Gastroesophageal sphincter (tissue), 3 donors: Measurements from ENCODE around the gene NRXN3.

Experiments used
- EP300 ChIP-seq: sonication (generic); formaldehyde crosslinking; IDR thresholded peaks from one replicate; pipeline ENCODE4 v1.6.1; 2017; ENCODE audit warnings: antibody characterized with exemption, mild to moderate bottlenecking
- POLR2A ChIP-seq, 2 donors: fragments of 450-650 bp; IDR thresholded peaks; one replicate each; pipeline ENCODE4 v1.6.1; 2017; ENCODE audit warnings: antibody characterized with exemption in 2 of 2, mild to moderate bottlenecking in 2 of 2, moderate library complexity in 1 of 2
- POLR2AphosphoS5 ChIP-seq: sonication (generic); formaldehyde crosslinking; IDR thresholded peaks from one replicate; pipeline ENCODE4 v1.6.1; 2017; ENCODE audit warnings: antibody characterized with exemption
- TF ChIP-seq, protein P1 (sequence below), 4 experiments: fragments of 200-600 bp in 2 of 4; fragments of 450-650 bp in 2 of 4; sonication (generic) in 1 of 4; IDR thresholded peaks; one replicate each; pipeline ENCODE4 v1.5.1; 2017 to 2019; ENCODE audit warnings: antibody characterized with exemption in 4 of 4, mild to moderate bottlenecking in 2 of 4, moderate library complexity in 2 of 4

GRCh38 chr14:79466938-79467527 is 1296.9 kb downstream of the NRXN3 start:
- TF ChIP-seq, protein P1, sequence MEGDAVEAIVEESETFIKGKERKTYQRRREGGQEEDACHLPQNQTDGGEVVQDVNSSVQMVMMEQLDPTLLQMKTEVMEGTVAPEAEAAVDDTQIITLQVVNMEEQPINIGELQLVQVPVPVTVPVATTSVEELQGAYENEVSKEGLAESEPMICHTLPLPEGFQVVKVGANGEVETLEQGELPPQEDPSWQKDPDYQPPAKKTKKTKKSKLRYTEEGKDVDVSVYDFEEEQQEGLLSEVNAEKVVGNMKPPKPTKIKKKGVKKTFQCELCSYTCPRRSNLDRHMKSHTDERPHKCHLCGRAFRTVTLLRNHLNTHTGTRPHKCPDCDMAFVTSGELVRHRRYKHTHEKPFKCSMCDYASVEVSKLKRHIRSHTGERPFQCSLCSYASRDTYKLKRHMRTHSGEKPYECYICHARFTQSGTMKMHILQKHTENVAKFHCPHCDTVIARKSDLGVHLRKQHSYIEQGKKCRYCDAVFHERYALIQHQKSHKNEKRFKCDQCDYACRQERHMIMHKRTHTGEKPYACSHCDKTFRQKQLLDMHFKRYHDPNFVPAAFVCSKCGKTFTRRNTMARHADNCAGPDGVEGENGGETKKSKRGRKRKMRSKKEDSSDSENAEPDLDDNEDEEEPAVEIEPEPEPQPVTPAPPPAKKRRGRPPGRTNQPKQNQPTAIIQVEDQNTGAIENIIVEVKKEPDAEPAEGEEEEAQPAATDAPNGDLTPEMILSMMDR (IDR thresholded peaks at IDR 0.05), result no peak
- TF ChIP-seq POLR2AphosphoS5 (no peak), POLR2A (IDR thresholded peaks at IDR 0.05) (no peak), EP300 (no peak)
